H1 (cell line): Measurements from ENCODE around the gene BCO1. TPM values are rescaled to one million over a fixed set of nuclear protein-coding genes. Genes with fewer than 3 reads are reported as not detected.

Experiments used
- FOSL1 ChIP-seq: IDR thresholded peaks from 2 replicates; pipeline ENCODE4 v1.6.1; 2011; ENCODE audit warnings: mild to moderate bottlenecking, low read depth, low read length, moderate library complexity; ENCODE audit not compliant: insufficient read depth
- PHF8 ChIP-seq: fragments of 200-600 bp; sonication (generic); conservative IDR thresholded peaks from 2 replicates; pipeline ENCODE4 v1.7.1; 2012; ENCODE audit warnings: low read depth, mild to moderate bottlenecking, inconsistent platforms, low read length, moderate library complexity
- polyA plus RNA-seq, 7 experiments: library from polyadenylated mRNA; depleted of rRNA in 3 of 7; stranded (reverse) in 5 of 7; unstranded in 2 of 7; fragments of >200 nt in 5 of 7; fragments of 200-250 nt in 2 of 7; gene quantifications; 1 replicate in 5 of 7; 2 replicates in 1 of 7; 4 replicates in 1 of 7; pipeline versions ENCODE4 v1.2.1 to v1.2.3, GENCODE V29; 2011 to 2013; ENCODE audit warnings: missing spikeins in 2 of 7, mixed read lengths in 2 of 7
- total RNA-seq: library from RNA; stranded (reverse); fragmentation: NEBNext Ultra II Directional; extraction: Animal tissue kit (Norgen Biotek cat#: 25700); gene quantifications from 2 replicates; pipeline ENCODE4 v1.2.1, GENCODE V29; 2021

Gene BCO1
- total and polyA plus RNA-seq, 2 of the 8 experiments (the other 6 are each of a cell fraction or from before 2014, with no cell fraction given): 0.21 TPM; not detected in 1

DNA sequence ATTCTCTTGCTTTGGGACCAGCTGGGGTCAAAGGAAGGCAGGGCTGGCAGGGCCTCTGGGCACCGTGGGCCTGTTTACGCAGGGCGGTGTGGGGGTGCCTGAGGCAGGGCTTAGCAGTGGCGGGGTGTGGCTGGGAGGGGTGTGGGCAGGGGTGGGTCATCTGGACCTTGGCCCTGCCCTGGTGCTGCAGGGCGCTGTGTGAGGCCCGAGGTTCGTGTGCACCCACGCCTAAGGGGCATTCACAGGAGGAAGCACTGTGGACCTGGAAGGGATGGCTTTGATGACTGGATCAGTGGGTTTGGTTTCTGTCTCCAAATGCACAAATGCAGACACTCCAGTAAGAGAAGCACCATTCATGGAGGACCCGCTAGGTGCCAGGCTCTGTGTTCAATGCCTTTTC, 37.3 kb downstream of the BCO1 start (continued):
- TF ChIP-seq FOSL1 (no peak), PHF8 (no peak)
- TF ChIP-seq, all 59 proteins: peak for 0
